Right atrium auricular region (tissue), 2 donors: ENCODE data around the gene FER. TPM values are rescaled to one million over a fixed set of nuclear protein-coding genes. Genes with fewer than 3 reads are reported as not detected.
"Not testable (repeated sequence)": the region's sequence is repeated elsewhere in the genome, so short reads cannot be mapped to it uniquely, and the experiment has no call there.

Source experiments
- DNase-seq: peaks from one replicate; pipeline ENCODE4 v3.0.0-alpha.2; 2019; ENCODE audit warnings: low spot score
- H3K27ac ChIP-seq, 2 donors: fragments of 200-600 bp; sonication (generic); 1 replicate in 1 of 2; 2 replicates in 1 of 2; pipeline ENCODE4 v1.5.1; 2016 to 2019
- H3K27me3 ChIP-seq, 2 donors: fragments of 200-600 bp; sonication (generic); one replicate each; pipeline versions ENCODE4 v1.5.1 to v1.6.0; 2017 to 2019
- H3K36me3 ChIP-seq: fragments of 200-600 bp; sonication (generic); one replicate; pipeline ENCODE4 v1.5.1; 2016
- H3K4me1 ChIP-seq, 2 donors: fragments of 200-600 bp; sonication (generic); one replicate each; pipeline versions ENCODE4 v1.5.1 to v1.6.0; 2017 to 2019
- H3K4me3 ChIP-seq, 2 donors: fragments of 200-600 bp; sonication (generic); 1 replicate in 1 of 2; 2 replicates in 1 of 2; pipeline ENCODE4 v1.5.1; 2017 to 2019; ENCODE audit warnings: mild to moderate bottlenecking in 1 of 2, moderate library complexity in 1 of 2
- H3K9me3 ChIP-seq, 2 donors: fragments of 200-600 bp; sonication (generic); one replicate each; pipeline ENCODE4 v1.5.1; 2019
- total RNA-seq, 2 donors: library from RNA; depleted of rRNA; stranded (reverse); fragments of >200 nt; gene quantifications; one replicate each; pipeline ENCODE4 v1.1.0, GENCODE V29; 2016
- TF ChIP-seq, protein P1 (sequence below), 2 donors: fragments of 200-600 bp; sonication (generic); IDR thresholded peaks; one replicate each; pipeline ENCODE4 v1.5.1; 2019; ENCODE audit warnings: antibody characterized with exemption in 2 of 2

The FER gene
- total RNA-seq, 2 donors from 2014 or later: 10.6 to 12.9 TPM

DNA sequence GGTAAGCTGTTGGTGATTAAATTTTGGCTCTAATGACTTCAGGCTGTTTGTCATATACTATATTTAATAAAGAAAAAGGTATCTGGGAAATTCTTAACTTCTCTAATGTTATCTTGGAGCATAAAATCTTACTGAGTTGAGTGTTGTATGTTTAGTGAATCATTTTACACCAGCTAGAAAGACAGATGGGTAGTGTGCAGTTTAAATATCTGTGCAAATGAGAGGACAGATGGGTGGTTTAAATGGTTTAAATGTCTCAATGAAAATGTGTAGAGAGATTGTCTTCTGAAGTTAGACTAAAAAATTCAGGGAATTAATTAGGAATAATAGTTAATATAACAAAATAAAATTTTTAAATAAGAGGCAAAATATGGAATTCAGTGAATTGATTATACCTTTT lies 114.5 kb downstream of the FER start:
- Histone ChIP-seq H3K9me3 (no peaks in the 10 kb centered on the region), H3K4me1 (no peaks in the 10 kb centered on the region), H3K36me3 (no peaks in the 10 kb centered on the region), H3K27me3 (no peaks in the 10 kb centered on the region), H3K27ac (no peak overlapping the region), H3K4me3 (no peak overlapping the region)
- DNase-seq: no peak
- TF ChIP-seq, protein P1, sequence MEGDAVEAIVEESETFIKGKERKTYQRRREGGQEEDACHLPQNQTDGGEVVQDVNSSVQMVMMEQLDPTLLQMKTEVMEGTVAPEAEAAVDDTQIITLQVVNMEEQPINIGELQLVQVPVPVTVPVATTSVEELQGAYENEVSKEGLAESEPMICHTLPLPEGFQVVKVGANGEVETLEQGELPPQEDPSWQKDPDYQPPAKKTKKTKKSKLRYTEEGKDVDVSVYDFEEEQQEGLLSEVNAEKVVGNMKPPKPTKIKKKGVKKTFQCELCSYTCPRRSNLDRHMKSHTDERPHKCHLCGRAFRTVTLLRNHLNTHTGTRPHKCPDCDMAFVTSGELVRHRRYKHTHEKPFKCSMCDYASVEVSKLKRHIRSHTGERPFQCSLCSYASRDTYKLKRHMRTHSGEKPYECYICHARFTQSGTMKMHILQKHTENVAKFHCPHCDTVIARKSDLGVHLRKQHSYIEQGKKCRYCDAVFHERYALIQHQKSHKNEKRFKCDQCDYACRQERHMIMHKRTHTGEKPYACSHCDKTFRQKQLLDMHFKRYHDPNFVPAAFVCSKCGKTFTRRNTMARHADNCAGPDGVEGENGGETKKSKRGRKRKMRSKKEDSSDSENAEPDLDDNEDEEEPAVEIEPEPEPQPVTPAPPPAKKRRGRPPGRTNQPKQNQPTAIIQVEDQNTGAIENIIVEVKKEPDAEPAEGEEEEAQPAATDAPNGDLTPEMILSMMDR (IDR thresholded peaks at IDR 0.05): no peak

DNA sequence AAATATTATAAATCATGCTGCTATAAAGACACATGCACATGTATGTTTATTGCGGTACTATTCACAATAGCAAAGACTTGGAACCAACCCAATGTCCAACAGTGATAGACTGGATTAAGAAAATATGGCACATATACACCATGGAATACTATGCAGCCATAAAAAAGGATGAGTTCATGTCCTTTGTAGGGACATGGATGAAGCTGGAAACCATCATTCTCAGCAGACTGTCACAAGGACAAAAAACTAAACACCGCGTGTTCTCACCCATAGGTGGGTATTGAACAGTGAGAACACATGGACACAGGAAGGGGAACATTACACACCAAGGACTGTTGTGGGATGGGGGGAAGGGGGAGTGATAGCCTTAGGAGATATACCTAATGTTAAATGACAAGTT lies 118.4 kb downstream of the FER start:
- not testable (repeated sequence) for H3K27ac ChIP-seq, DNase-seq

DNA sequence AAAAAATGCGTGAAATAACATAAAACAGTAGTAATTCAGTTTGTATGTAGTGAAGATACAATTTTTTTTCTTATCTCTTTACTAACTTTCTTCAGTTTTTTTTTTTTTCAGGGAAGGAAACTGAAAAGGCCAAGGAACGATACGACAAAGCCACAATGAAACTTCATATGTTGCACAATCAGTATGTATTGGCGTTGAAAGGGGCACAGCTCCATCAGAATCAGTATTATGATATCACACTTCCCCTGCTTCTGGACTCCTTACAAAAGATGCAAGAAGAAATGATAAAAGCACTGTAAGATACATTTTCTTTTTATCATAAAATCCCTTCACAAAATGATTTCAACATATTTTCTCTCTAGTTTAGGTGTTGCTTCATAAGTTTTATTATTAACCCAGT lies 120.0 kb downstream of the FER start:
- Histone ChIP-seq H3K27ac (no peak overlapping the region), H3K27me3 (no peaks in the 10 kb centered on the region), H3K4me3 (no peak overlapping the region), H3K4me1 (no peaks in the 10 kb centered on the region), H3K36me3 (no peaks in the 10 kb centered on the region), H3K9me3 (no peaks in the 10 kb centered on the region)
- no peak for DNase-seq
- TF ChIP-seq, protein P1 (IDR thresholded peaks at IDR 0.05): no peak

More for the DNA sequence above, 118.4 kb downstream of the FER start:
- not testable (repeated sequence) for H3K36me3 ChIP-seq, H3K4me3 ChIP-seq, H3K9me3 ChIP-seq, H3K4me1 ChIP-seq, H3K27me3 ChIP-seq

DNA sequence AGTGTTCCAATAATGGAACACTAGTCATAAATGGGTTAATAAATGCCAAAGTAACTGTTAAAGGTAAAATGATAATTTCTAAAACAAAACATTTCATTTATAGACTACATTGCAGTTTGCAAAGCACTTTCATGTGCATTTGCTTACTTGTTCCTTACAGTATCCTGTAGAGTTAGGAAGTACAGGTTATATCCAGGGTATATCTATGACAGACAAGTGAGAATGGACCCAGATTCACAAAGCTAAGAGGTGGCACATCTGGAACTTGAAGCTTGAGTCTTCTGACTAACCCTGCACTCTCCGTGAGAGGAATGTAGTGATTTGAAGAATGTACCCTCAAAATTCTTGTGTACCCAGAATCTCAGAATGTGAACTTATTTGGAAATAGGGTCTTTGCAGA lies 121.4 kb downstream of the FER start:
- Histone ChIP-seq H3K27me3 (no peaks in the 10 kb centered on the region), H3K4me1 (no peaks in the 10 kb centered on the region), H3K36me3 (no peaks in the 10 kb centered on the region), H3K9me3 (no peaks in the 10 kb centered on the region), H3K27ac (no peak overlapping the region), H3K4me3 (no peak overlapping the region)
- DNase-seq: no peak
- TF ChIP-seq, protein P1 (IDR thresholded peaks at IDR 0.05): no peak

DNA sequence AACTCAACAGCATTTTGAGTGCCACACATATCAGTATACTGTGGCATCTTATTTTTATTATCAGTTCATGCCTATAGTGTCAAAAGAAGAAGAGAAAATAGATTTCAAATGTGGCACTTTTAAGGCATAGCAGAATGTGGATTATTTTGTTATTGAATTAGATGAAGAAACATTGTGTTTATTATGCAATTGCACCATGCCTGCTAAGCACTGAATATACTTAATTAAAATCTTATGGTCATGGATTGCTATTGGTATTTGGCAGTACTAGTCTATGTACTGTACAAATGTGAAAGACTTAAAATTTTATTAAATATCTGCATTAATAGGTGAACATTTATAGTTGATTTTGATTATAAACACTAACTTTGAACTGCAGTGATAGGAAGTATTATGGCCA lies 128.8 kb downstream of the FER start:
- TF ChIP-seq, protein P1 (IDR thresholded peaks at IDR 0.05): no peak
- no peak for DNase-seq
- no peaks in the 10 kb centered on the region for H3K27me3 ChIP-seq
- no peak overlapping the region for H3K4me3 ChIP-seq
- no peaks in the 10 kb centered on the region for H3K9me3 ChIP-seq
- no peak overlapping the region for H3K27ac ChIP-seq
- H3K4me1 ChIP-seq: no peaks in the 10 kb centered on the region
- peaks cover 4% of the 10 kb centered on the region for H3K36me3 ChIP-seq

DNA sequence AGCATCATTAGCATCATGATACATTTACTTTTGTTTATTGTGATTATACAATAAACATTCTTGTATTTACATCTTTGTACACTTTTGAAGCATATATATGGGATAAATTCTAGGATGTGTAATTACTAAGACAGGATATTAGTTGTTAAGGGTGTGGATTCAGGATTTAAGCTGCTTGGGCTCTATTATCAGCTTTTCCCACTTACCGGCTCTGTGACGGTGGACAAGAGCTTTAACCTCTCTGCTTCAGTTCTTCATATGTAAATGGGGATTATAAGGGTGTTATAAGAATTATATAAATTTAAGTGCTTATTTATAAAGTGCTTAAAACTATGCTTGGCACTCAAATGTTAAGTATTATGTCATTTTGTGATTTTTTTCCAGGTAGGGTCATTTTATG lies 131.1 kb downstream of the FER start:
- no peak overlapping the region for H3K27ac ChIP-seq
- no peaks in the 10 kb centered on the region for H3K9me3 ChIP-seq
- no peaks in the 10 kb centered on the region for H3K27me3 ChIP-seq
- no peaks in the 10 kb centered on the region for H3K4me1 ChIP-seq
- DNase-seq: no peak
- H3K36me3 ChIP-seq: peaks cover 4% of the 10 kb centered on the region
- TF ChIP-seq, protein P1 (IDR thresholded peaks at IDR 0.05): no peak
- no peak overlapping the region for H3K4me3 ChIP-seq
